WTC11 (cell line): Measurements from ENCODE around the gene KRTAP5-11. TPM values are rescaled to one million over a fixed set of nuclear protein-coding genes. Genes with fewer than 3 reads are reported as not detected.

Experiments
- ATAC-seq: fragments of 200-7000 bp; cut with Tn5 transposase; 2 replicates; pipeline ENCODE4 v1.10.0; 2021; ENCODE audit warnings: mild to moderate bottlenecking, moderate library complexity
- CTCF ChIA-PET: fragments of 300-600 bp; sonication (Branson Sonifier 250); formaldehyde crosslinking; loops from one replicate; lab custom pipeline; 2021; ENCODE audit warnings: antibody characterized with exemption; lab: Charles Lee
- POLR2A ChIA-PET: fragments of 350-600 bp; sonication (Branson Sonifier 250); formaldehyde crosslinking; loops from one replicate; lab custom pipeline; 2021; ENCODE audit warnings: antibody characterized with exemption; lab: Charles Lee
- DNase-seq: peaks from one replicate; pipeline ENCODE4 v3.0.0; 2021; ENCODE audit warnings: low spot score
- H3K27ac Mint-ChIP-seq: 2 replicates; pipeline ENCODE4 v1.8.0; 2021; ENCODE audit warnings: mixed read lengths
- H3K27me3 Mint-ChIP-seq: 2 replicates; pipeline ENCODE4 v1.8.0; 2021; ENCODE audit warnings: low read depth, mild to moderate bottlenecking, moderate library complexity, mixed read lengths
- H3K36me3 Mint-ChIP-seq: 2 replicates; pipeline ENCODE4 v1.8.0; 2021; ENCODE audit warnings: mixed read lengths
- H3K4me1 Mint-ChIP-seq: 2 replicates; pipeline ENCODE4 v1.8.0; 2022; ENCODE audit warnings: mixed read lengths
- H3K4me3 Mint-ChIP-seq: 2 replicates; pipeline ENCODE4 v1.8.0; 2021; ENCODE audit warnings: mild to moderate bottlenecking, moderate library complexity, mixed read lengths
- H3K9me3 Mint-ChIP-seq: 2 replicates; pipeline ENCODE4 v1.8.0; 2021; ENCODE audit warnings: mixed read lengths
- AFF4 ChIP-seq: sonication (generic); formaldehyde crosslinking; IDR thresholded peaks from 2 replicates; pipeline ENCODE4 v1.8.1; 2023; ENCODE audit warnings: mild to moderate bottlenecking, missing genetic modification reagents, borderline replicate concordance
- ARID4B ChIP-seq: sonication (generic); formaldehyde crosslinking; IDR thresholded peaks from 2 replicates; pipeline ENCODE4 v1.8.0; 2023; ENCODE audit warnings: missing genetic modification reagents, mild to moderate bottlenecking, borderline replicate concordance
- ATF1 ChIP-seq: sonication (generic); formaldehyde crosslinking; IDR thresholded peaks from 2 replicates; pipeline ENCODE4 v1.8.1; 2023; ENCODE audit warnings: mild to moderate bottlenecking, moderate library complexity, missing genetic modification reagents
- CREM ChIP-seq: sonication (generic); formaldehyde crosslinking; IDR thresholded peaks from 2 replicates; pipeline ENCODE4 v1.8.1; 2022; ENCODE audit warnings: mild to moderate bottlenecking, missing genetic modification reagents, moderate library complexity
- E2F4 ChIP-seq: sonication (generic); formaldehyde crosslinking; IDR thresholded peaks from 2 replicates; pipeline ENCODE4 v1.8.1; 2022; ENCODE audit warnings: low read depth, mild to moderate bottlenecking, moderate library complexity, missing genetic modification reagents, borderline replicate concordance
- EMX1 ChIP-seq: fragments of 250-450 bp; sonication (Bioruptor Pico); IDR thresholded peaks from 2 replicates; pipeline ENCODE4 v1.8.0; 2021; ENCODE audit warnings: mild to moderate bottlenecking
- ERG ChIP-seq: fragments of 250-450 bp; sonication (Bioruptor Pico); IDR thresholded peaks from 2 replicates; pipeline ENCODE4 v1.8.0; 2021; ENCODE audit warnings: mild to moderate bottlenecking
- GABPB1 ChIP-seq: sonication (generic); formaldehyde crosslinking; IDR thresholded peaks from 2 replicates; pipeline ENCODE4 v1.8.1; 2023; ENCODE audit warnings: mild to moderate bottlenecking, missing genetic modification reagents
- HMGA2 ChIP-seq: fragments of 250-450 bp; sonication (Bioruptor Pico); IDR thresholded peaks from 2 replicates; pipeline ENCODE4 v1.4.0; 2021; ENCODE audit warnings: mild to moderate bottlenecking, moderate library complexity
- IRF1 ChIP-seq: sonication (generic); formaldehyde crosslinking; IDR thresholded peaks from 2 replicates; pipeline ENCODE4 v1.8.0; 2023; ENCODE audit warnings: missing genetic modification reagents
- JUN ChIP-seq: sonication (generic); formaldehyde crosslinking; IDR thresholded peaks from 2 replicates; pipeline ENCODE4 v1.8.0; 2023; ENCODE audit warnings: mild to moderate bottlenecking, missing genetic modification reagents
- MYBL2 ChIP-seq: sonication (generic); formaldehyde crosslinking; IDR thresholded peaks from 2 replicates; pipeline ENCODE4 v1.8.1; 2023; ENCODE audit warnings: mild to moderate bottlenecking, moderate library complexity, missing genetic modification reagents
- NFATC4 ChIP-seq: fragments of 250-450 bp; sonication (Bioruptor Pico); IDR thresholded peaks from 2 replicates; pipeline ENCODE4 v1.9.0; 2021; ENCODE audit warnings: mild to moderate bottlenecking
- NR1H2 ChIP-seq: sonication (generic); formaldehyde crosslinking; IDR thresholded peaks from 2 replicates; pipeline ENCODE4 v1.9.0; 2021; ENCODE audit warnings: mild to moderate bottlenecking, moderate library complexity, missing genetic modification reagents
- NR3C1 ChIP-seq: sonication (generic); formaldehyde crosslinking; conservative IDR thresholded peaks from 2 replicates; pipeline ENCODE4 v1.8.1; 2023; ENCODE audit warnings: low read depth, mild to moderate bottlenecking, missing genetic modification reagents
- RELA ChIP-seq: sonication (generic); formaldehyde crosslinking; IDR thresholded peaks from 2 replicates; pipeline ENCODE4 v1.8.1; 2022; ENCODE audit warnings: missing genetic modification reagents, mild to moderate bottlenecking, borderline replicate concordance
- SMAD4 ChIP-seq: sonication (generic); formaldehyde crosslinking; IDR thresholded peaks from 2 replicates; pipeline ENCODE4 v1.8.0; 2022; ENCODE audit warnings: mild to moderate bottlenecking, missing genetic modification reagents
- ZNF232 ChIP-seq: sonication (generic); formaldehyde crosslinking; IDR thresholded peaks from 2 replicates; pipeline ENCODE4 v1.8.0; 2022; ENCODE audit warnings: mild to moderate bottlenecking, missing genetic modification reagents
- ZNF396 ChIP-seq: fragments of 250-450 bp; sonication (Bioruptor Pico); IDR thresholded peaks from 2 replicates; pipeline ENCODE4 v1.8.0; 2021; ENCODE audit warnings: mild to moderate bottlenecking, moderate library complexity, borderline replicate concordance
- ZNF416 ChIP-seq: fragments of 250-450 bp; sonication (Bioruptor Pico); IDR thresholded peaks from 2 replicates; pipeline ENCODE4 v1.9.0; 2021; ENCODE audit warnings: mild to moderate bottlenecking, inconsistent platforms
- ZNF671 ChIP-seq: fragments of 250-450 bp; sonication (Bioruptor Pico); IDR thresholded peaks from 2 replicates; pipeline ENCODE4 v1.8.0; 2021; ENCODE audit warnings: mild to moderate bottlenecking
- total RNA-seq: library from RNA; stranded (reverse); gene quantifications from 3 replicates; pipeline ENCODE4 v1.2.3, GENCODE V29; 2021

The KRTAP5-11 gene
- total RNA-seq, 1 experiment from 2014 or later = not detected

GRCh38 chr11:71563406-71563805, 19.3 kb downstream of the KRTAP5-11 start (continued):
- TF ChIP-seq AFF4 (CRISPR knock-in tag) (no peak), SMAD4 (no peak), ERG (CRISPR knock-in tag) (no peak), ATF1 (CRISPR knock-in tag) (no peak), ZNF416 (CRISPR knock-in tag) (no peak), NFATC4 (no peak), HMGA2 (no peak), CREM (CRISPR knock-in tag) (no peak)
- TF ChIP-seq, all 79 proteins: peak for 0

GRCh38 chr11:71562120-71562519, 20.6 kb downstream of the KRTAP5-11 start:
- H3K27me3 Mint-ChIP-seq = peaks cover 22% of the 10 kb centered on the region
- H3K4me3 Mint-ChIP-seq = no peak overlapping the region
- peaks cover 45% of the 10 kb centered on the region for H3K9me3 Mint-ChIP-seq
- POLR2A ChIA-PET = no interaction called here
- H3K27ac Mint-ChIP-seq = no peak overlapping the region
- DNase-seq (no peak), ATAC-seq (no peak)
- peaks cover 14% of the 10 kb centered on the region for H3K36me3 Mint-ChIP-seq
- H3K4me1 Mint-ChIP-seq = peaks cover 14% of the 10 kb centered on the region
- TF ChIP-seq RELA (CRISPR knock-in tag) = no peak
- TF ChIP-seq EMX1 = no peak
- TF ChIP-seq ZNF671 (CRISPR knock-in tag) = no peak
- TF ChIP-seq NR3C1 (CRISPR knock-in tag) = no peak
- TF ChIP-seq NR1H2 = no peak
- TF ChIP-seq HMGA2 = no peak
- no peak for TF ChIP-seq ZNF396
- no peak for TF ChIP-seq JUN (CRISPR knock-in tag)
- no peak for TF ChIP-seq GABPB1 (CRISPR knock-in tag)
- no peak for TF ChIP-seq MYBL2 (CRISPR knock-in tag)
- TF ChIP-seq ATF1 (CRISPR knock-in tag) = no peak
- TF ChIP-seq ARID4B (CRISPR knock-in tag) = no peak
- TF ChIP-seq IRF1 (CRISPR knock-in tag) = no peak
- TF ChIP-seq ZNF232 = no peak
- TF ChIP-seq E2F4 (CRISPR knock-in tag) = no peak
- TF ChIP-seq, all 79 proteins: peak for 0
- CTCF ChIA-PET = no interaction called here
